ENCODE measurements around the gene USP54.

The USP54 gene

DNA sequence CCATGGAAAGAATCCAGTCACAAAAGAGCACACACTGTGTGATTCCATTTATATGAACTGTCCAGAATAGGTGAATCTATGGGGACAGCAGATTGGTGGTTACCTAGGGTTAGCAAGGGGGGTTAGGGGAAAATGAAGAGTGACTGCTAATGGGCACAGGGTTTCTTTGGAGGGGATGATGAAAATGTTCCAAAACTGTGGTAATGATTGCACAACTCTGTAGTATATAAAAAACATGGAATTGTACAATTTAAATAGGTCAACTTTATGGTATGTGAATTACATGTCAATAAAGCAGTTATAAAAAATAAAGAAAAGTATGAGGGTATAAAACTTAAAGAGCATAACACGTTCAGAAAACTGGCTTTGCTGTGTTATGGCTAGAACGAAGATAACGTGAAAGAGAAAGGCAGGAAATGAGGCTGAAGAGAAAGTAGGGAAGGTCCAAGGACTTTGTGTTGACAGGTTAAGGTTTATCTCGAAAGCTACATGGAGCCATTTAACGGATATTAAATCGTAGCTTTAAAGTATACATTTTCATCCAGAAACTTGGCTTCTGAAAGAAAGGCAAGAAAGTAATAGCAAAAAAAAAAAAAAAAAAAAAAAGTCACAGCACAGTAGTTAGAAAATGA is 131.3 kb downstream of the USP54 start:
- DNase-seq, result no peak

DNA sequence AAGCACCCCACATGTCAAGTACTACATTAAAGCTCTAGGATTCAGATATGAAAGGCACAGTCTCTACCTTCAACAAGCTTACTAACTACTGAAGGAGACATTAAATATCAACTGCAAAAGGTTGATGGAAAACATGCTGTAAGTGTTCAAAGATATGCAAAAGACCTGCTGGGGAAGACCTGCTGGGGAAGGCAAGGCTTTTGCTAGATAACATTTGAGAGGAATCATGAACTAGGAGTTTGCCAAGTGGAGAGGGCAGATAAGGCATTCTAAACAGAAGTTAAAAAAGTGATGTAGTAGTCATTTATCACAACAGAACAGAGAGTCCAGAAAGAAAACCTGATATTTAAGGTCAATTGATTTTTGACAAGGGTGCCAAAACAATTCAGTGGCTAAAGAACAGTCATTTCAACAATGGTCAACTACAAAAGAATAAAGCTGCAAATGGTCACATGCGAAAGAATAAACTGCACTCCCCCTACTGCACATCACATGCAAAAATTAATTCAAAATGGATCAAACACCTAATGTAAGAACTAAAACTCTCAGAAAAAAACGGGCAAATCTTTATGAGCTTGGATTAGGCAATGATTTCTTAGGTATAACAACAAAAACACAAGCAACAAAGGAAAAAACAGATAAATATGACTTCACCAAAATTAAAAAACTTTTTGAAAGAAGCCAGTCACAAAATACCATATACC is 134.8 kb downstream of the USP54 start:
- DNase-seq, result no peak

DNA sequence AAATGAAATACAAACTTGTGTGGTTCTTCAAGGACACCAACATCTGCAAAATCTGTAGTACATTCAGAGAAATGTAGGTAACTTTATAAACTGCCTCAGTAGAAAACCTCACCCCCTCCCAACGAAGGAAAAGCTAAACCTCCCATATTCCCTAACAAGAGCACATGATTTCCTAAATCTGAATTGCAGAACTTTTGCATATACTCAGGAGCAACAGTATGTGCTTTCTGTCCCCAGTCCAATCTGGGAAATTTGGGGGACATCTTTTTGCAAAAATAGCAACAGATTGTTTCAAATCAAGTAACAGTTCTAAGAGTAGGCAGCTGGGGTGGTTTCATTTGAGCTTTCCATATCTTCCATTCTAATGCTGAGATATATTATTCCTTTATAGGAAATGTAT is 142.0 kb downstream of the USP54 start:
- no peak for DNase-seq

DNA sequence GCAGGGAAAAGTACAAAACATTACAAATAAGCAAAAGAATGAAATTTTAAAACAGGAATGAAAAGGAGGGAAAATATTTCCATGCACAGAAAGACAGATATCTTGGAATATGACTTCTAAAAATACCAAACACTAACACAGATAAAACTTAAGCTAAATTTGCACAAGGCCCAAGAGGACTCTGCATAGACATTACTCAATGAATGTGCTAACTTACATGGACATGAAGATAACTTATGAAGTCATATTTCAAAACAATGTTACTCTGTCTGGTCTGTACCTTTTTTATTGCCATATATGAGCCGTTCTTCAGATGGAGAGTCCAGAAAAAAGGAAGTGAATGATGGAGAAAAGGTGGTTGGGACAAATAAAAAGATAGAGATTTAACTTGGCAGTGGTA is 142.8 kb downstream of the USP54 start:
- DNase-seq, result no peak
